Muscle layer of duodenum (tissue), 2 donors: ENCODE measurements around the gene CDC5L.
"Not testable (repeated sequence)": the region's sequence is repeated elsewhere in the genome, so short reads cannot be mapped to it uniquely, and the experiment has no call there.

Experiments used
- H3K27ac ChIP-seq: one replicate; pipeline ENCODE4 v1.7.0; 2013; ENCODE audit warnings: mild to moderate bottlenecking, low read length
- H3K27me3 ChIP-seq: one replicate; pipeline ENCODE4 v1.7.0; 2013; ENCODE audit warnings: low read depth, mild to moderate bottlenecking, control low read depth, low read length
- H3K36me3 ChIP-seq, 2 donors: one replicate each; pipeline ENCODE4 v1.7.0; 2013; ENCODE audit warnings: low read length in 2 of 2, control low read depth in 1 of 2, mild to moderate bottlenecking in 1 of 2; ENCODE audit not compliant: insufficient read depth in 2 of 2, control insufficient read depth in 1 of 2
- H3K4me1 ChIP-seq, 2 donors: one replicate each; pipeline ENCODE4 v1.7.0; 2013; ENCODE audit warnings: low read length in 2 of 2, mild to moderate bottlenecking in 2 of 2, control low read depth in 1 of 2, moderate library complexity in 1 of 2; ENCODE audit not compliant: insufficient read depth in 2 of 2, control insufficient read depth in 1 of 2
- H3K4me3 ChIP-seq, 2 donors: one replicate each; pipeline ENCODE4 v1.7.0; 2013; ENCODE audit warnings: low read length in 2 of 2, low read depth in 1 of 2, mild to moderate bottlenecking in 1 of 2
- H3K9me3 ChIP-seq, 2 donors: one replicate each; pipeline ENCODE4 v1.7.0; 2013; ENCODE audit warnings: low read length in 2 of 2, control low read depth in 1 of 2, mild to moderate bottlenecking in 1 of 2; ENCODE audit not compliant: control insufficient read depth in 1 of 2
- donor health status: healthy.

CDC5L gene

GRCh38 chr6:44441091-44441855, 53.8 kb downstream of the CDC5L start:
- Histone ChIP-seq H3K27me3 (no peaks in the 10 kb centered on the region), H3K36me3 (peaks cover 25 to 40% of the 10 kb centered on the region in 2 donors), H3K4me1 (no peaks in the 10 kb centered on the region), H3K9me3 (peaks cover 4 to 5% of the 10 kb centered on the region in 2 donors), H3K4me3 (no peak overlapping the region), H3K27ac (no peak overlapping the region)

- Histone ChIP-seq H3K4me3 (no peak overlapping the region), H3K27ac (no peak overlapping the region), H3K4me1 (no peaks in the 10 kb centered on the region), H3K9me3 (peaks cover 4 to 5% of the 10 kb centered on the region in 2 donors), H3K27me3 (no peaks in the 10 kb centered on the region), H3K36me3 (peaks cover 29 to 48% of the 10 kb centered on the region in 2 donors)
Measured at GRCh38 chr6:44442236-44442635, 54.7 kb downstream of the CDC5L start.

- no peak overlapping the region for H3K4me3 ChIP-seq
- peaks cover 4 to 5% of the 10 kb centered on the region in 2 donors for H3K9me3 ChIP-seq
- H3K27me3 ChIP-seq, result no peaks in the 10 kb centered on the region
- peaks cover 31 to 54% of the 10 kb centered on the region in 2 donors for H3K36me3 ChIP-seq
- H3K4me1 ChIP-seq, result no peaks in the 10 kb centered on the region
- no peak overlapping the region for H3K27ac ChIP-seq
Measured at GRCh38 chr6:44442833-44443444, 55.4 kb downstream of the CDC5L start.

GRCh38 chr6:44444853-44445252, 57.3 kb downstream of the CDC5L start:
- H3K4me1 ChIP-seq, result no peaks in the 10 kb centered on the region
- peaks cover 4 to 5% of the 10 kb centered on the region in 2 donors for H3K9me3 ChIP-seq
- peaks cover 34 to 50% of the 10 kb centered on the region in 2 donors for H3K36me3 ChIP-seq
- H3K27ac ChIP-seq, result no peak overlapping the region
- no peak overlapping the region for H3K4me3 ChIP-seq
- H3K27me3 ChIP-seq, result no peaks in the 10 kb centered on the region

GRCh38 chr6:44446626-44447300, 59.3 kb downstream of the CDC5L start:
- Histone ChIP-seq H3K27me3 (no peaks in the 10 kb centered on the region), H3K4me3 (no peak overlapping the region), H3K4me1 (no peaks in the 10 kb centered on the region), H3K9me3 (peaks cover 4 to 5% of the 10 kb centered on the region in 2 donors), H3K27ac (no peak overlapping the region), H3K36me3 (peaks cover 29 to 43% of the 10 kb centered on the region in 2 donors)

GRCh38 chr6:44449181-44449580, 61.7 kb downstream of the CDC5L start:
- not testable (repeated sequence) for H3K27me3 ChIP-seq, H3K27ac ChIP-seq, H3K4me3 ChIP-seq, H3K9me3 ChIP-seq, H3K4me1 ChIP-seq
- H3K36me3 ChIP-seq, result peaks cover 29 to 45% of the 10 kb centered on the region in 2 donors

- Histone ChIP-seq H3K27me3 (no peaks in the 10 kb centered on the region), H3K36me3 (peaks cover 8 to 24% of the 10 kb centered on the region in 2 donors), H3K27ac (no peak overlapping the region), H3K9me3 (no peaks in the 10 kb centered on the region), H3K4me3 (no peak overlapping the region), H3K4me1 (peaks cover 0 to 3% of the 10 kb centered on the region in 2 donors)
Measured at GRCh38 chr6:44451803-44452695, 64.5 kb downstream of the CDC5L start.

- Histone ChIP-seq H3K27ac (no peak overlapping the region), H3K27me3 (no peaks in the 10 kb centered on the region), H3K4me1 (peaks cover 0 to 3% of the 10 kb centered on the region in 2 donors), H3K9me3 (no peaks in the 10 kb centered on the region), H3K36me3 (peaks cover 5 to 18% of the 10 kb centered on the region in 2 donors), H3K4me3 (no peak overlapping the region)
Measured at GRCh38 chr6:44452725-44453124, 65.2 kb downstream of the CDC5L start.

GRCh38 chr6:44453146-44453545, 65.6 kb downstream of the CDC5L start:
- Histone ChIP-seq H3K36me3 (peaks cover under 1 to 14% of the 10 kb centered on the region in 2 donors), H3K4me3 (no peak overlapping the region), H3K27ac (no peak overlapping the region), H3K4me1 (peaks cover 0 to 3% of the 10 kb centered on the region in 2 donors), H3K9me3 (no peaks in the 10 kb centered on the region), H3K27me3 (no peaks in the 10 kb centered on the region)

- Histone ChIP-seq H3K9me3 (no peaks in the 10 kb centered on the region), H3K27ac (no peak overlapping the region), H3K4me3 (no peak overlapping the region), H3K36me3 (peaks cover 0 to 11% of the 10 kb centered on the region in 2 donors), H3K27me3 (no peaks in the 10 kb centered on the region), H3K4me1 (peaks cover 0 to 3% of the 10 kb centered on the region in 2 donors)
Measured at GRCh38 chr6:44454198-44454597, 66.7 kb downstream of the CDC5L start.
